ENCODE data around the gene USP53.
"Not testable (repeated sequence)": the region's sequence is repeated elsewhere in the genome, so short reads cannot be mapped to it uniquely, and the experiment has no call there.

Gene USP53

DNA sequence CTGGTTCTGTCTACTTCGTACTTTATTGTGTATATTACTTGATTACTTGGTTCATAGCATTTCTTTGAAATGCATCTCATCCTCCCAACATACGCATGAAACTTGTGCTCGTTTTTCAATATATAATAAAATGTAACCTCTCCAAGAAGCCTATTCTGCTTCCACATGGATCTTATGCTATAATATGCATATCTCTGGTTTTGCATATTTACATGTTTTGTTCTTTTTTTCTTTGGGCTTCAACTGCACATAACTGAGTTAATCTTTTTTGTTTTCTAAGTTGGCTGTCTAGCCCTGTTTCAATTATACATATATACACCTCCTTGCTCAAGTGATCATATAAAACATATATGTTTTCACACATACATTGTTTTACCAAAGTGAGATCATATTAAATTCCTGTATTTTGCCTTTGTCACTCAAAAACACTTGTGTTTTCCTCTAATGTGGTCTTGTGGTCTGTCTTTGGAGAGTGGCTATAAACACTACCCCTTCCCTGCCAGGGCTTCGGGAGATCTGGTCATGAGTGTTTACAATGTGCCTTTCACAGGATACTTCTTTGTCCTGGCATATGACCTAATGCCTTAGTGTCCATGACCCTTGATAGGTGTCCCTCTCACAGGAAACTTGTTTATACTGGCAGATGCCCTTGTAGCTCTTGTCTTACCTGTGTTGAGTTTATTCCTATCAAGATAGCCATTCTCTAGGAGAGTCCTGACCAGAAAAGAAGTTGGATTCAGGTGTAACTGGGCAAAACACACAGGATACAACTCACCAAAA lies 17.6 kb downstream of the USP53 start:
- no peak for DNase-seq

DNA sequence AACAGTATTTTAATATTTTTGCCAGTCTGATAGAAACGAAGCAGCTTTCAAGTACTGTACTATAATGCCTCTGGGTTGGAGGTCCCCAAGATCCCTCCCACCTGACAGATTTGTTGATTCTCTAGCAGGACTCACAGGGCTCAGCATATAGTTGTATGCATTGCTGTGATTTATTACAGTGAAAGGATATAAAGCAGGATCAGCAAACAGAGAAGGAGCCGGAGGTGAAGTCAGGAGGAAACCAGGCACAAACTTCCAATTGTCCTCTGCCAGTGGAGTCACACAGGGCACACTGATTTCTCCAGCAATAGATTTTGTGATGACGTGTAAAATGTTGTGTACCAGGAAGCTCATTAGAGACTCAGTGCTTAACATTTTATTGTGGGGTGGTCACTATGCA lies 19.0 kb downstream of the USP53 start:
- no peak for DNase-seq

DNA sequence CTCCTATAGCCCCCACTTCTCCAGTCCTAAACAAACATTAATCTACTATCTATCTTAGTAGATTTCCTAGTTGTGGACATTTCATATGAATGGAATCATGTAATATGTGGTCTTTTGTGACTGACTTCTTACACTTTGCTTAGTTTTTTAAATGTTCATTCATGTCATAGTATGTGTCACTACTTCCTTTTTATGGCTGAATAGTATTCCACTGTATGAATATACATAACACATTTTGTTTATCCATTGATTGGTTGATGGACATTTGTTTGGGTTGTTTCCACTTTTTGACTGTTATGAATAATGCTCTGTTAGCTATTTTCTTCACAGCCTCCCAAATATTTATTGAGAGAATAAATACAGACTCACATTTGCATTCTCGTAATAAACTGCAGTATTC lies 19.8 kb downstream of the USP53 start:
- DNase-seq, result no peak

DNA sequence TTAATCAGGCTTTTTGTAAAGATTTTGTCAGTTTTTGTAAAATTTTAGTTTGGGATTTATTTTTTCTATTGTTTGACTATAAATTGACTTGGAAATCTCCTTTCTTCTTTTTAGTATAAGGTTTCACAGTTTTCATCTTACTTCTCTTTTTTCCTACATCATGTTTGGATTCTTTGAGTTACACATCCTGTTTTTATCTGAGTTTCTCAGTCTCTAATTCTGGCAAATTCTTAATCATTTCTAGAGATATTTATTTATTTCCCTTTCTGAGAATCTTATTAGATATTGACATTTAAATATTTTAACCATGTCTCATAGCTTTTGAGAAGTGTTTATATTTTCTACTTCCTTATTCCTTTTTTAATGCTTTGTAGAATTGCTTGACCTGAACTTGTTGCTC lies 20.7 kb downstream of the USP53 start:
- DNase-seq, result no peak

DNA sequence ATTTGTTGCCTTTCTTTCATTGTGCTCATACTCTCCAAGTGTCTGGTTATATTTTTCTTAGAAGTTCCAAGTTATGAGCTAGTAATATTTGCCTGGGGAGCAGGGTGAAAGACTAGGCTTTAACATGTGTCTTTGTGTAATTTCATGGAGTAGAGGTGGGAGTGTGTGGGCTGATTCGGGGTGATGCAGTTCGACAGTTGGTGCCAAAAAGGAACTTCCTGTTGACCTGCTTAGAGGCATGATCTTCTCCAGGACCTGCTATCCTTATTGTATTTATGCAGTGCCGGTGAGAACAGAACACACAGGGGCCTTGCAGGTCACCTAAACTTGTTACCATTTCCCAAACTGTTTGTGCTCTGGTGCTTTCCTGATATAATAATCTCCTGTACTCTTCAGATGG lies 21.2 kb downstream of the USP53 start:
- peak; percentile 11 for DNase-seq

DNA sequence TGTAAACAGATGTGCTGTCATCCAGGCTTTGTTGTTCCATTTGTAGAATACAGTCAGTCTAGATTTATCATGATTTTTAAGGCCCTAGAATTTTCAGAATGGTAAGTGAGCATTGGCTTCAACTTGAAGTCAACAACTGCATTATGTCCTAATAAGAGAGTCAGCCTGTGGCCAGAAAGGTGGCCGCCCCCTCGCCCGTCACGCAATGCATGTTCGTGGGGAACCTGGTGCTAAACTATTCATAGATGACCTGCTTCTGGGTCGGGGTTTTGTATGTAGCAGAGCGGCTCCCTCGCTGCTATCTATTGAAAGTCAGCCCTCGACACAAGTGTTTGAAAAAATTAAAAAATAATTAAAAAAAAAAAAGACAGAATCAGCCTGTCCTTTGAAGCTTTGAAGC lies 24.7 kb downstream of the USP53 start:
- no peak for DNase-seq

DNA sequence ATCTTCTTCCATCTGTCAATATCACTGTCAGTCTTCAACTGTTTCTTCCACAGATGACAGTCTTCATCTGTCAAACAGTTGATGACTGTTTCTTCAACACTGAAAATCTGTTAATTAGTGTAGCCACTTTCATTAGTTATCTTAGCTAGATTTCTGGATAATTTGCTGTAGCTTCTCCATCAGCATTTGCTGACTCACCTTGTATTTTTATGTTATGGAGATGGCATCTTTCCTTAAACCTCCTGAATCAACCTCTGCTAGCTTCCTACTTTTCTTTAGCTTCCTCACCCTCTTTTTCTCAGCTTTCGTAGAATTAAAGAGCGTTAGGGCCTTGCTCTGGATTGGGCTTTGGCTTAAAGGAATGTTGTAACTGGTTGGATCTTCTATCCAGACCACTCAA lies 25.1 kb downstream of the USP53 start:
- DNase-seq, result no peak

DNA sequence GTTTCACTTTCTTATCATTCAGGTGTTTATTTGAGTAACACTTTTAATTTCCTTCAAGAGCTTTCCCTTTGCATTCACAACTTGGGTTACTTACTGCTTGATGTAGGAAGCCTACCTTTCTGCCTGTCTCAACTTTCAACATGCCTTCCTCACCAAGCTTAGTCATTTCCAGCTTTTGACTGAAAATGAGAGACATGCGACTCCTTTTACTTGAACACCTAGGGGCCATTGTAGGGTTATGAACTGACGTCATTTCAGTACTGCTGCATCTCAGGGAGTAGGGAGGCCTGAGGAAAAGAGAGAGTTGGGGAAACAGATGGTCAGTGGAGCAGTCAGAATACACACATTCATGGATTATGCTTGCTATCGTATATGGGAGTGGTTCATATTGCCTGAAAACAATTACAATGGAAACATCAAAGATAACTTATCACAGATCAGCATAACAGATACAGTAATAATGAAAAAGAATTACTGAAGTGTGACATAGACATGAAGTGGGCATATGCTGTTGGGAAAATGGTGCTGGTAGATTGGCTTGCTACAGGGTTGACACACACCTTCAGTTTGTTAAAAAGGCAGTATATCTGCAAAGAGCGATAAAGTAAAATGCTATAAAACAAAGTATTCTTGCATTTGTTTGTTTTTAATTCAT lies 25.7 kb downstream of the USP53 start:
- no peak for DNase-seq

DNA sequence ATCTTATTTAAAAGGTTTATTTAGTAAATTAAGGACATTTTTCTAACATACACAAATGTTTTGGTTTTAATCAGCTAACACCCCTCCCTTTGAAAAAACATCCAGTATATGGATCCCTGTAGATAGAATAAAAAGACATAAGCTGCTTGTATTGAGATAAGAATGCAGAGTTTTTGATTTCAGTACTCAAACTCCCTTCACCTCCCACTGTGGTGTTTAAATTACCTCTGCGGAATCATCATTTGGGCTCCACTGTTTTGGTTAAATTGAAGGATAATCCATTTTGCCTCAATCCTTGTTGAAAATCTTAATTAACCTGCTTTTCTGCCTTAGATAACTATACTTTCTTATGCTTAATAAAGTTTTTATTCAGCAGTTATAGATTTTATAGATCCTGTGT lies 27.6 kb downstream of the USP53 start:
- DNase-seq, result no peak

DNA sequence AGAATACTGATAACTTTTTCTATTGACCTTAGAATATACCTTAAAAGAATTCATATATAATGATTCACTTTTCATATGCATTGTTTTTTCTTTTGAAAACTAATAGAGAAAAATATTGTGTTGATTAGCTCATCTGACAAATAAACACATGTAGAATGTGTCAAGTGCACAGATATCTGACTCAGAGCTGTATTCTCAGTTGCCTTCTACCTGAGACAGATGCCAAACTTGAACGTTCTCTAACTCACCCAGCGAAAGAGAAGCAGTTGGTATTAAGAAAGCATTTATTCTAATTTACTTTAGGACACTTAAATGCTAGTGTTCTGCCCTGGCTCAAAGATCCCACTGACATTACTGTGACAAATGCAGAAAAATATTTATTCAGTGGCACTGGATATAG lies 28.1 kb downstream of the USP53 start:
- no peak for DNase-seq

DNA sequence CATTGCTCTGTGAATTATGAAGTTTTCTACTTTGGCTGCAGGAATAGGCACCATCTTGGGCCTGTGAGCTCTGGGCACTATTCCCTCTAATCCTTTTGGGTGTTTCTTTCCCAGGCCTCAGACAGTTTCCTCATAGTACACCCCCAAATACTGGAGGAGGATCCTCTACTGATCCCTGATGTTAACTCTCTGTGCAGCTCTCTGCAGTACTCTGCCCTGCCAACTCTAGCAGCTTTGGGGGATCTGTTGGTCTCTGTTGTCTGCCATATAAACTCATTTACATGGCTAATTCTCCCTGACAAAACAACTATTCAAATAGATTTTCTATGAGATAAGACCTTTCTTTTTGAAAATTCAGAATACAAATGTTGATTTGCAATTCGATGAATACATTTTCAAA lies 29.9 kb downstream of the USP53 start:
- DNase-seq, result no peak

DNA sequence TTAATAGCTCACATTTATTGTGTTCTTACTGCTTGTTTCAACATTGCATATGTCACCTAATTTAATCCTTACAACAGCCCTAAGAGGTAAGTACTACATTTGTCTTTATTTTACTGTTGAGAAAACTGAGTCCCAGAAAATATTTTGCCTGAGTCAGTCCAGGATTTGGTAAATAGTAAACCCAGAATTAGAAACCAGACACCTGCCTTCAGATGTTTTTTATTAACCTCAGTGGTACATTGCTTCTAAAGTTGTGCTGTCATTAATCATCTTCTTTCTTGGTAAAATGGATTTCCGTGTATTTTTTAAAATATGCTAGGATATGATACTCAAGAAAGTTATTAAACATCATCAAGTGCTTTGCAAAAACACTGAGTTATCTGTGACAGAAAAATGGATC lies 31.4 kb downstream of the USP53 start:
- DNase-seq, result no peak

DNA sequence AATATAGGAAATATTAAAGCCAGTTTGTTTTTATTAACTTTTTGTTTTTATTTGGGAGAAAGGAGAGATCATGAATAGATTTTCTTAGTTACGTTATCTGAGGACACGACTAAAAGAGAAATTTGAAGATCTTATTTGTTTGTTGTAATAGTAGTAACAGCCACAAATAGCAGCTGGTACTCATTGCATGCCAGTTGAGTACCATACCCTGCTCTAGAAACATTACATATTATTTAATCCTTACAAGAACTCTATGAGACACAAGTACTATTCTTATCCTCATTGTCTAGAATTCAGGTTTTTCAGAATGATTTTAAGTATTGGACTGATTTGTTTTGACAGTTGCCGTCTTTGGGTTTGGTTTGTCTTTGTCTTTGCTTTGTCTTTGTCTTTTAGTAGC lies 31.8 kb downstream of the USP53 start:
- DNase-seq, result no peak

DNA sequence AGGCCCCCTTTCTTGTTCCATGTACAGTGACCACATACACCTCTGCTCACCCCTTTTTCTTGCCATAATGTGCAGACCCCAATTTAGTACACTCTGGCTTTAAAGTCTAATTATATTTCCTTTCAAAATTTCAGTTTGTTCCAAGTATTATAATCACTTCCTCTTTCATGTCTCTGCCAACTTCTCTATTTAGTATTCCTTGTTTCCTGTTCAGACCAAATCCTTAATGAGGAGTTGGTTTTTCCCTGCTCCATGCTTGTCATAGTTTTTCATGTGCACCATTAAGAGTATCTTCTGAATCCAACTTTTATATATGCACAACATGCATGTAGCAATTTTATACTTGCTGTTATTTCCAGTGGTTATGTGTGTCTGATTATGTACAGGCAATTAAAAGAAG lies 32.3 kb downstream of the USP53 start:
- DNase-seq, result no peak

DNA sequence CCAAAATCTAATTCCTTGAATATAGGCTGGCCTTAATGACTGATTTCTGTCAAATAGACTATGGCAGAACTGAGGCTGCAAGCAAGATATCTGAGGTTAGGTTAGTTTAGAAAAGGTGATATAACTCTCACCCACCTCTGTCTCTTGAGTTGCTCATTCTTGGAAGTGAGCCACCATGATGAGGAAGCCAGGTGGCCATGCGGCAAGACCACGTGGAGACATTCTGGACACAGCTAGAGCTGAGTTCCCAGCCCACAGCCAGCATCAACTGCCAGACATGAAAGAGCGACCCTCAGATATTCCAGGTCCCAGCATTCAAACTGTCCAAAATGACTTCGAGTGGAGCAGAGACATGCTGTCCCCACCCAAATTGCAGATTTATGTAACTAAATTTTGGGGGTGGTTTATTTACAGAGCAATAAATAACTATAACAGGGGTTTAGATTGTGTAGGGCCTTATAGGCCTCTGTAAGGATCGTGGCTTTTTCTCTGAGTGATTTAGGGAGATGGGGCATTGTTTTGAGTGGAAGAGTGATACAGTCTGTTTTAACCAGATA lies 33.7 kb downstream of the USP53 start:
- no peak for DNase-seq

DNA sequence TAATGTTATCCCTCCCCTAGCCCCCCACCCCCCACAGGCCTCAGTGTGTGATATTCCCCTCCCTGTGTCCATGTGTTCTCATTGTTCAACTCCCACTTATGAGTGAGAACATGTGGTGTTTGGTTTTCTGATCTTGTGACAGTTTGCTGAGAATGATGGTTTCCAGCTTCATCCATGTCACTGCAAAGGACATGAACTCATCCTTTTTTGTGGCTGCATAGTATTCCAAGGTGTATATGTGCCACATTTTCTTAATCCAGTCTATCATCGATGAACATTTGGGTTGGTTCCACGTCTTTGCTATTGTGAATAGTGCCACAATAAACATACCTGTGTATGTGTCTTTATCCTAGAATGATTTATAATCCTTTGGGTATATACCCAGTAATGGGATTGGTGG lies 38.5 kb downstream of the USP53 start:
- DNase-seq, result not testable (repeated sequence)

DNA sequence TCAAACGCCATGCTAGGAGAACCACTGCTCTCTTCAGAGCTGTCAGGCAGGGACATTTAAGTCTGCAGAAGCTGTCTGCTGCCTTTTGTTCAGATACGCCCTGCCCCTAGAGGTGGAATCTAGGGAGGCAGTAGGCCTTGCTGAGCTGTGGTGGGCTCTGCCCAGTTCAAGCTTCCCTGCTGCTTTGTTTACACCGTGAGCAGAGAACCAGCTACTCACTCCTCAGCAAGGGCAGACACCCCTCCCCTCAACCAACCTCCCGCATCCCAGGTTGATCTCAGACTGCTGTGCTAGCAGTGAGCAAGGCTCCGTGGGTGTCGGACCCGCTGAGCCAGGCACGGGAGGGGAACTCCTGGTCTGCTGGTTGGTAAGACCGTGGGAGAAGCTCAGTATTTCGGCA lies 42.7 kb downstream of the USP53 start:
- not testable (repeated sequence) for DNase-seq

DNA sequence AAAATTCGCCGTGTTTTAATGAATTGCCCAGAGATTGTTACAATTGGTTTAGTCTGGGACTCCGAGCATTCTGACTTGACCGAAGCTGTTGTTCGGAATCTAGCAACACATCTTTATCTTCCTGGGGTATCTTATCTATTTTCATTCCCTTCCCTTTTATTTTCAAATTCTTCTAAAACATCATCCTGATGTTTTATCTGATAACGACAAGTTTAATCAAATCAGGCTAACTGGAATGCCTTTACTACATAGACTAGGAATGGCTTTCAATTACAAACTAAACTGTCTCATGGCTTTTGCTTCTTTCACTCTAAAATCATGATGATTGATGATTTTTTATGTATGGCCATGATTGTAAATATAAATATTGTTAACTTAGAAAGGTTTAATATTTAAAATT lies 48.0 kb downstream of the USP53 start:
- DNase-seq, result no peak

DNA sequence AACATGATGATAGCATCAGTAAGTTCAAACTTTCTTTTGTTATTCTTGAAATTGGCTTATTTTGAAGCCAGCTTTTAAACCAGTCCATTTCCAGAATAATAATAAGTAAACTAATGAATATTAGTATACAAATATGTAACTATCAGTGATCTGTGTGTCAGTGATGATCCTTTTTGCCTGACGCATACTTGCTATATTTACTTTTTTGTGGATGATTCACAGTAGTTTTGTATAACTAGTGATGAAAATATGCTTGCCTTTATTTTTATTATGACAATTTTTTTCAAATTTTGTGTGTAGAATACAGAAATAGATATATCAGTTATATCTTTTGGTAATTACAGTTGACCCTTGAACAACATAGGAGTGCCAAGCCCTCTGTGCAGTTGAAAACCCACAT lies 49.5 kb downstream of the USP53 start:
- DNase-seq, result peak; percentile 20

DNA sequence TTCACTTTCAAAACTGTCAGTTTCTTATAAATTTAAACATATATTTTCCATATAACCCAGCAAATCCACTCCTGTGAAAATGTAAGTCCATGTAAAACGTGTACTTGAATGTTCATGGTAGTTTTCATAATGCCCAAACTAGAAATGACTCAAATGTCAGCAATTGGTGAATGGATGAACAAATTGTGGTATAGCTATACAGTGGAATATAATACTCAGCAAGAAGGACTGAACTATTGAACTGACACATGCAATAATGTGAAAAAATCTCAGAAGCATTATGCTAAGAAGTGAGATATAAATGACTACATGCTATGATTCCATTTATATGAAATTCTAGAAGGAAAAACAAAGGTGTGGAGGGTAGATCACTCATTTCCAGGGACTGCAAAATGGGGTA lies 52.2 kb downstream of the USP53 start:
- DNase-seq, result no peak

DNA sequence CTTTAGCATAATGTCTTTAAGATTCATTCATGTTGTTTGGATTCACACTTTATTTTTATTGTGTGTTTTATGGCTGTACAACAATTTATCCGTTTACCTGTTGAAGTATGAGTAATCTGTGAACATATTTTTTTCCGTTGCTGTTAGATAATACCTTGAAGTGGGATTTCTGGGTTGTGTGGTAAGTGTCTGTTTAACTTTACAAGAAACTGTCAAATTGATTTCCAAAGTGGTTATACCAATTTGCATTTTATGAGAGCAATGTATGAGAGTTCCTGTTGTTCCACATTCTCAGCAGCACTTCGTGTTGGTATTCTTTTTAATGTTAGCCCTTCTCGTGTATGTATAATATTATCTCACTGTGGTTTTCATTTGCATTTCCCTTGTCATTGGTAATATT lies 53.6 kb downstream of the USP53 start:
- DNase-seq, result no peak

DNA sequence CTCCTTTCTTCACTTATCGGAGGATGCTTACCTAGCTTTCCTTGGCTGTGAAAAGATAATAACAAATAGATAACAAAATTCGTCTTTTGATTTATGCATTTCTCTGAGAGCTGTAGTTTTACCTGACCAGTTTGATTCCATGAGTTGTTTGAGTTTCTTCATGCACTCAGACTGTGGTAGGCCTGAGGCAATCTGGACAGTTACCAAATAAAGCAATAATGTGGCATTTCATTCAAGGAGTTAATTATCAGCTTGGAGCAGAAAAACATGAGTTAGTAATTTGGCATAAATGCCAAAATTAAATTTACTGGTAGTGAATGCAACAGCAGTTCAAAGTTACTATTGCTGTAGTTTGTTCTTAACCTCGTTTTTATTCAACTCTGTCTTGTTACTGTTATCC lies 56.0 kb downstream of the USP53 start:
- DNase-seq, result peak; percentile 5

DNA sequence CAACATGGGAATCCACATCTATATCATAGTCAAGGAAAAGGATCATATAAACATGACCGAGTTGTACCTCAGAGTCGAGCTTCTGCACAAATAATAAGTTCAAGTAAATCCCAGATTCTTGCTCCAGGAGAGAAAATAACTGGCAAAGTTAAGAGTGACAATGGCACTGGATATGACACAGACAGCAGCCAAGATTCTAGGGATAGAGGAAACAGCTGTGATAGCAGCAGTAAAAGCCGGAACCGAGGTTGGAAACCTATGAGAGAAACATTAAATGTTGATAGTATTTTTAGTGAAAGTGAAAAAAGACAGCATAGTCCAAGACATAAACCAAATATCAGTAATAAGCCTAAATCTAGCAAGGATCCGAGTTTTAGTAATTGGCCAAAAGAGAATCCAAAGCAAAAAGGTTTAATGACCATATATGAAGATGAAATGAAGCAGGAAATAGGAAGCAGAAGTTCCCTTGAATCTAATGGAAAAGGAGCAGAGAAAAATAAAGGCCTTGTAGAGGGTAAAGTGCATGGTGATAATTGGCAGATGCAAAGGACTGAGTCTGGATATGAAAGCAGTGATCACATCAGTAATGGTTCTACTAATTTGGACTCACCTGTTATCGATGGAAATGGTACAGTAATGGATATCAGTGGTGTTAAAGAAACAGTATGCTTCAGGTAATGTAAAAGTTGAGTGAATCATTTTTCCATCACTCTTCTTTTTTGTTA lies 59.0 kb downstream of the USP53 start:
- DNase-seq, result no peak

DNA sequence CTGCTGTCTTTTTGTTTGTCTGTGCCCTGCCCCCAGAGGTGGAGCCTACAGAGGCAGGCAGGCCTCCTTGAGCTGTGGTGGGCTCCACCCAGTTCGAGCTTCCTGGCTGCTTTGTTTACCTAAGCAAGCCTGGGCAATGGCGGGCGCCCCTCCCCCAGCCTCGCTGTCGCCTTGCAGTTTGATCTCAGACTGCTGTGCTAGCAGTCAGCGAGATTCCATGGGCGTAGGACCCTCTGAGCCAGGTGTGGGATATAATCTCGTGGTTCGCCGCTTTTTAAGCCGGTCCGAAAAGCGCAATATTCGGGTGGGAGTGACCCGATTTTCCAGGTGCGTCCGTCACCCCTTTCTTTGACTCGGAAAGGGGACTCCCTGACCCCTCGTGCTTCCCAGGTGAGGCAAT lies 67.0 kb downstream of the USP53 start:
- not testable (repeated sequence) for DNase-seq

Measured in EL (cell line).